ENCODE results near the gene NBPF20. TPM values are rescaled to one million over a fixed set of nuclear protein-coding genes. Genes with fewer than 3 reads are reported as not detected.
A peak's percentile ranks its signal among the peaks of the same experiment; 100 is the strongest.

The NBPF20 gene, protein sequence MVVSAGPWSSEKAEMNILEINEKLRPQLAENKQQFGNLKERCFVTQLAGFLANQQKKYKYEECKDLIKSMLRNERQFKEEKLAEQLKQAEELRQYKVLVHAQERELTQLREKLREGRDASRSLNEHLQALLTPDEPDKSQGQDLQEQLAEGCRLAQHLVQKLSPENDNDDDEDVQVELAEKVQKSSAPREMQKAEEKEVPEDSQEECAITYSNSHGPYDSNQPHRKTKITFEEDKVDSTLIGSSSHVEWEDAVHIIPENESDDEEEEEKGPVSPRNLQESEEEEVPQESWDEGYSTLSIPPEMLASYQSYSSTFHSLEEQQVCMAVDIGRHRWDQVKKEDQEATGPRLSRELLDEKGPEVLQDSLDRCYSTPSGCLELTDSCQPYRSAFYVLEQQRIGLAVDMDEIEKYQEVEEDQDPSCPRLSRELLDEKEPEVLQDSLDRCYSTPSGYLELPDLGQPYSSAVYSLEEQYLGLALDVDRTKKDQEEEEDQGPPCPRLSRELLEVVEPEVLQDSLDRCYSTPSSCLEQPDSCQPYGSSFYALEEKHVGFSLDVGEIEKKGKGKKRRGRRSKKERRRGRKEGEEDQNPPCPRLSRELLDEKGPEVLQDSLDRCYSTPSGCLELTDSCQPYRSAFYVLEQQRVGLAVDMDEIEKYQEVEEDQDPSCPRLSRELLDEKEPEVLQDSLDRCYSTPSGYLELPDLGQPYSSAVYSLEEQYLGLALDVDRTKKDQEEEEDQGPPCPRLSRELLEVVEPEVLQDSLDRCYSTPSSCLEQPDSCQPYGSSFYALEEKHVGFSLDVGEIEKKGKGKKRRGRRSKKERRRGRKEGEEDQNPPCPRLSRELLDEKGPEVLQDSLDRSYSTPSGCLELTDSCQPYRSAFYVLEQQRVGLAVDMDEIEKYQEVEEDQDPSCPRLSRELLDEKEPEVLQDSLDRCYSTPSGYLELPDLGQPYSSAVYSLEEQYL (N-terminal part only)
- 9.2 TPM for total RNA-seq

GRCh38 chr1:145425436-145426029 lies at the start of gene NBPF20:
TSS of gene NBPF20 (minus strand) at chr1:145425603. CDS start at chr1:145405272, 20,331 bp downstream.

Small RNA genes within 50 kb of the gene (small RNA-seq; reads per million reads assigned to genes)
- gene RF00003, result 0.62 reads per million, percentile 62 among the genes with 10 or more reads in this experiment

Other genes starting within 250 kb of the NBPF20 start
- gene PPIAL4D, start 183.4 kb downstream of the NBPF20 start, total RNA-seq, result not detected
- 37.8 TPM for gene GPR89A, start 182.4 kb upstream of the NBPF20 start, total RNA-seq